AG04449 (cell line): ENCODE results near the gene PCDH1.
"Not testable (repeated sequence)": the region's sequence is repeated elsewhere in the genome, so short reads cannot be mapped to it uniquely, and the experiment has no call there.

Experiments
- CTCF ChIA-PET: fragments of 350-600 bp; formaldehyde crosslinking; extraction: SDS; loops from one replicate; lab custom pipeline; 2021; ENCODE audit warnings: antibody characterized with exemption; lab: Yijun Ruan, JAX
- POLR2A ChIA-PET: fragments of 400-600, 350-600 bp; formaldehyde crosslinking; extraction: SDS; loops from one replicate; lab custom pipeline; 2020; ENCODE audit warnings: antibody characterized with exemption, inconsistent platforms; lab: Yijun Ruan, JAX
- DNase-seq: peaks from one replicate; pipeline ENCODE4 v3.0.0-alpha.2; 2010; ENCODE audit warnings: low read depth, low spot score
- H3K4me3 ChIP-seq: 2 replicates; pipeline ENCODE4 v1.5.1; 2011; ENCODE audit warnings: low read depth, mild to moderate bottlenecking, control low read depth, low read length
- CTCF ChIP-seq: IDR thresholded peaks from one replicate; pipeline ENCODE4 v1.5.1; 2011; ENCODE audit warnings: mild to moderate bottlenecking, moderate library complexity, low read length, control low read depth, inconsistent platforms; ENCODE audit not compliant: insufficient read depth; ENCODE audit errors: missing control alignments

PCDH1 gene

GRCh38 chr5:141822144-141822543 lies 56.1 kb downstream of the PCDH1 start:
- ChIA-PET CTCF (interaction anchor here (0.7 to 4.1 kb wide), 6 partner anchors 9 to 169 kb away, joined by 3 to 28 read pairs (median 4); partner anchors contain the start of gene PCDH1), POLR2A (no interaction called here)
- TF ChIP-seq CTCF: no peak
- H3K4me3 ChIP-seq: no peak overlapping the region
- DNase-seq: no peak

DNA sequence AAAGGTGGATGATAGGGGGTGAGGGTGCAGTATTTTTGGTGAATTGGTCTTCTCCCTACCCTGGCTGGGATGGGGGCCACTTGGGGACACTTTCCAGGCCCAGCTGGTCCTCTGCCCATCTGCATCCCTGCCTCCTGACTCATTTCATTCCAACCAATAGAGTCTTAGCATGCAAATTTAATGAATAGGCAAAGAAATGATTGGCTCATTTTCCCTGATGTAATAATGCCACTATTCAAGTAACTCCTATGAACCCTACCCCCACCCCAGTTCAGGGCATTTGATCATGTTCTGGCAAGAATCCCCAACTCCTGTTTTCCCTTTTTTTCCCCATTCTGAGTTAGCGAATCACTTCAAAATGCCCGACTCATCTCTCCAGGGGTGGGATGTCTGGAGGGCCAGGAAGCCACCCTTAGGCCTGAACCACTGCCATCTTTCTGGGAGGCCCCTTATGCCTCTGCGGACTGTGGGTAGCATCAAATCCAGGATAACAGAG lies 56.7 kb downstream of the PCDH1 start:
- peak; percentile 62 for DNase-seq
- ChIA-PET POLR2A (no interaction called here), CTCF (interaction anchor here (0.7 to 4.1 kb wide), 7 partner anchors 9 to 170 kb away, joined by 3 to 28 read pairs (median 4); partner anchors contain the start of gene PCDH1)
- H3K4me3 ChIP-seq: no peak overlapping the region
- no peak for TF ChIP-seq CTCF

GRCh38 chr5:141820686-141821085 lies 57.5 kb downstream of the PCDH1 start:
- H3K4me3 ChIP-seq, DNase-seq, POLR2A ChIA-PET: not testable (repeated sequence)
- CTCF ChIA-PET: interaction anchor here (0.7 to 4.1 kb wide), 4 partner anchors 8 to 119 kb away, joined by 3 to 28 read pairs (median 4); no protein-coding TSS in a partner anchor

- ChIA-PET POLR2A (no interaction called here), CTCF (interaction anchor here (1.2 to 1.4 kb wide), 3 partner anchors 14 to 62 kb away, joined by 3 to 4 read pairs (median 3); no protein-coding TSS in a partner anchor)
- no peak for TF ChIP-seq CTCF
- H3K4me3 ChIP-seq: no peak overlapping the region
- DNase-seq: no peak
These were observed 60.6 kb downstream of the PCDH1 start for GRCh38 chr5:141817631-141818030.

DNA sequence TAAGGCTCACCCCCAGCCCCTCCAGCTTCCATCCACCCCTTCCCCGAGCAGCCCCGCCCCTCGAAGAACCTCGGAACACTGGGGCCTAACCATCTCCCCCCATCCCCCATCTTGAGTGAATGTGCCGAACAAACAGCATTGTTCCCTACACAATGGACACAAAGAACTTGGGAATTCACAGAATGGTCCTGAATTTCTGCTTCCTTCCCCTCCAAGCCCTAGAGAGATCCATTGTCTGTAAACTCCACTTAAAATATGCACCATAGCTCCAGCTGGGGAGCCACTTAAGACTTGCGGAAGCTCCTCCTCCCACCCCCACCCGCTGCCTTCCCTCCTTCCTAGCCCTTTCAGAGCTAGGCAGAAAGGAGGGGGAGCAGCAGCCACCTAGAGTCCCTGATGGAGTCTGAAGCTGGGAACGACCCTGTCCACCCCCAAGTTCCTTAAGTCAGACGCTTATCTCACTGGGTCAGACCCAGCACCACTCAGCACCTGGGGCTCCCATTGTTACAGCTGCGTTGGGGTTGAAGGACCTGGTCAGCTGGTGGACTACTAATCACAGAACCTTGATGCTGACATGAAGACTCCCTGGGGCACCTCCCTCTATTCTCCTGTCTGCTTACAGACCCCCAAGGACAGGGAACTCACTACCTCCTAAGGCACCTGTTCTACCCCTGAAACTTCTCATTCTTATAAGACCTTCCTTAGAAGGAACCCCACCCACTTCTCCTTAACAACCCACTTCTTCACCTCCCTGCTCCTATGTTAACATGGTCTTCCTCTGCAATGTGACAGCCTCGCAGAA lies 61.4 kb downstream of the PCDH1 start:
- DNase-seq: no peak
- no peak for TF ChIP-seq CTCF
- H3K4me3 ChIP-seq: no peak overlapping the region
- POLR2A ChIA-PET: interaction anchor here (0.5 kb wide), 1 partner anchor 39 kb away, joined by 3 read pairs; no protein-coding TSS in a partner anchor
- CTCF ChIA-PET: interaction anchor here (1.1 to 4.6 kb wide), 6 partner anchors 9 to 144 kb away, joined by 3 to 28 read pairs (median 5); no protein-coding TSS in a partner anchor

DNA sequence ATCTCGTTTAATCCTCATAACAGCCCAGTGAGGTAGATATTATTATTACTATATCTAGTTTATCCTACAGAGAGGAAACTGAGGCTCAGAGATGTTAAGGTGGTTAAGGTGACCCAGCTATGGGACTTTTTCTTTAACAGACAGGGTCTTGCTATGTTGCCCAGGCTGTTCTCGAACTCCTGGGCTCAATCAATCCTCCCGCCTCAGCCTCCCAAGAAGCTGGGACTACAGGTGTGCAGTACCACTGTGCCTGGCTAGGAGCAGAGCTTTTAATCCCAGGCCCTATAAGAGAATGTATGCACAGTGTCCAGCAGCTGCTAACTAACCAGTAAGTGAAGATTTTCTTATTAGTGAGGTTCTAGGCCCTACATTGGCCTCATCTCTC lies 62.4 kb downstream of the PCDH1 start:
- no peak for DNase-seq
- CTCF ChIA-PET: interaction anchor here (0.8 to 4.6 kb wide), 10 partner anchors 8 to 145 kb away, joined by 3 to 28 read pairs (median 5); no protein-coding TSS in a partner anchor
- H3K4me3 ChIP-seq: no peak overlapping the region
- POLR2A ChIA-PET: no interaction called here
- TF ChIP-seq CTCF: no peak
